MM.1S (cell line): ENCODE results near the gene PCNP.

Source experiments
- EZH2 ChIP-seq: fragments of 300-600 bp; sonication (generic); optimal IDR thresholded peaks from 2 replicates; pipeline ENCODE3; 2017; ENCODE audit warnings: low read depth, mild to moderate bottlenecking, antibody characterized with exemption, low read length, mixed read lengths
- EZH2phosphoT487 ChIP-seq: fragments of 300-600 bp; sonication (generic); IDR thresholded peaks from 2 replicates; pipeline ENCODE4 v1.6.1; 2018; ENCODE audit warnings: antibody characterized with exemption, low read length
- TF ChIP-seq, protein P1 (sequence below): fragments of 300-600 bp; sonication (generic); IDR thresholded peaks from 2 replicates; pipeline ENCODE4 v1.5.1; 2016; ENCODE audit warnings: antibody characterized with exemption, low read length, mixed read lengths

DNA sequence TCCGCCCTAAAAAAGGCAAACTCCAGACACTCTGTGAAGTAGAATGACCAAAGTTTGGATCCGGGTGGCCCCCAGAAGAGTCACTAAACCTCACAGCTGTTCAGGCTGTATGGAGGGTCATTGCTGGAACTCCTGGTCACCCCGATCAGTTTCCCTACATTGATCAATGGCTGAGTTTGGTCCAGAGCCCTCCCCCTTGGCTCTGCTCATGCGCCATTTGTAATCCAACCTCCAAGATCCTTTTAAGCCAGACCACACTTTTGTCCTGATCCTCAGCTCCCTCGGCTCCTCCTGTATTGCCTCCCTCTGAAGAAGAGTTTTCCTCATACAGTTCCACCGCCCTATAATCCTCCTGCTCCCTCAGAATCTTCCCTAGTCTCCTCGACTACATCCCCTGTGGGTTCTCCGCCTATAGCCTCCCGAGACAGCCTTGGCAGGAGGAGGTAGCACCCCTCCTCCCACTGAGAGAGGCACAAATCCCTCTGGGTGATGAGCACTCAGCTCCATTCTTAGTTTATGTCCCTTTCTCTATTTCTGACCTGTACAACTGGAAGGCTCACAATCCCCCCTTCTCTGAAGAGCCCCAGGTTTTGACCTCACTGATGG is 60.7 kb downstream of the PCNP start:
- TF ChIP-seq, protein P1, sequence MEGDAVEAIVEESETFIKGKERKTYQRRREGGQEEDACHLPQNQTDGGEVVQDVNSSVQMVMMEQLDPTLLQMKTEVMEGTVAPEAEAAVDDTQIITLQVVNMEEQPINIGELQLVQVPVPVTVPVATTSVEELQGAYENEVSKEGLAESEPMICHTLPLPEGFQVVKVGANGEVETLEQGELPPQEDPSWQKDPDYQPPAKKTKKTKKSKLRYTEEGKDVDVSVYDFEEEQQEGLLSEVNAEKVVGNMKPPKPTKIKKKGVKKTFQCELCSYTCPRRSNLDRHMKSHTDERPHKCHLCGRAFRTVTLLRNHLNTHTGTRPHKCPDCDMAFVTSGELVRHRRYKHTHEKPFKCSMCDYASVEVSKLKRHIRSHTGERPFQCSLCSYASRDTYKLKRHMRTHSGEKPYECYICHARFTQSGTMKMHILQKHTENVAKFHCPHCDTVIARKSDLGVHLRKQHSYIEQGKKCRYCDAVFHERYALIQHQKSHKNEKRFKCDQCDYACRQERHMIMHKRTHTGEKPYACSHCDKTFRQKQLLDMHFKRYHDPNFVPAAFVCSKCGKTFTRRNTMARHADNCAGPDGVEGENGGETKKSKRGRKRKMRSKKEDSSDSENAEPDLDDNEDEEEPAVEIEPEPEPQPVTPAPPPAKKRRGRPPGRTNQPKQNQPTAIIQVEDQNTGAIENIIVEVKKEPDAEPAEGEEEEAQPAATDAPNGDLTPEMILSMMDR: no peak
- TF ChIP-seq EZH2 (no peak), EZH2phosphoT487 (no peak)
